Measurements from ENCODE around the gene IL1A.
A peak's percentile ranks its signal among the peaks of the same experiment; 100 is the strongest.

The IL1A gene

GRCh38 chr2:112726487-112727190, 57.7 kb downstream of the IL1A start:
- peak; percentile 85 for DNase-seq (ENCODE audit: low read depth)

GRCh38 chr2:112725545-112726457, 58.5 kb downstream of the IL1A start:
- no peak for DNase-seq (ENCODE audit: low read depth)

GRCh38 chr2:112724591-112725525, 59.4 kb downstream of the IL1A start:
- no peak for DNase-seq (ENCODE audit: low read depth)

GRCh38 chr2:112723995-112724394, 60.3 kb downstream of the IL1A start:
- DNase-seq (ENCODE audit: low read depth): no peak

Data from activated T-cell treated with anti-CD3 and anti-CD28 coated beads for 24 hours (primary cell).